ENCODE results near the gene ZXDC. TPM values are rescaled to one million over a fixed set of nuclear protein-coding genes. Genes with fewer than 3 reads are reported as not detected.

The ZXDC gene
- total and polyA plus RNA-seq, 9 of the 15 experiments (the other 6 are each of a cell fraction or from before 2014, with no cell fraction given), result 0.59 to 13.4 (median 7.3) TPM

DNA sequence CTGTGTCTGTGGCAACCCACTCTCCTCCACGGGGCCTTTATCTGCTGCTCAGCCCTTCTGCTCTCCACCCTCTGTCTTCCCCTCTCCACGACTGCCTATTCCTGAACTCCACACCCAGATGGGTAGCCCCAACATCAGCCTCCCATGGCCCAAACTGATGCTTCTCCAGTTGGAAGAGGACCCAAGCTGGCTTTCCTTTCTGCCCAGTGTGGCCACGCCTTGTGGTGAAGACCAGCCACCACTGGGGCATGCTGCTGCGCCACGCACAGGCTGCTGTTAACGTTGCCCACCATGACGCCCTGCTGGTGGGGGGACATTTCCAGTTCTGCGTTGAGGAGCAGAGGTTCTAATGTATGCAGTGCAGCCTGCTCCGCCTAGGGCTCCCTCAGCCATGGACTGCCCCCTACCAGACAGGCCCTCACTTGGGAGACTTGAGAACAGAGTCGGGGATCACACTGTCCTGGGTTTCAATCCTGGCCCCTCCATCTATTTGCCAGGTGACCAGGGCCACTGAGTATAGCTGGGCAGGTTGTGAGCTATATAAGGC lies 54.0 kb downstream of the ZXDC start:
- H3K4me2 ChIP-seq (ENCODE audit: insufficient read depth, low read length), result no peak overlapping the region
- intact Hi-C loops (cut with micrococcal nuclease) (no loop called here), in situ Hi-C loops (cut with MboI) (no loop called here)
- no peak for ATAC-seq
- TF ChIP-seq ZNF3 (CRISPR knock-in tag; IDR thresholded peaks at IDR 0.05), result no peak
- no peak overlapping the region for H3K9ac ChIP-seq (ENCODE audit: insufficient read depth in 1 of 2, low read depth in 2 of 2, low read length in 2 of 2)
- no peak overlapping the region for H2AFZ ChIP-seq (ENCODE audit: low read depth, low read length)
- no peak for FAIRE-seq
- no peaks in the 10 kb centered on the region for H4K20me1 ChIP-seq (replicated peaks; ENCODE audit: control insufficient read depth, insufficient read depth, low read length)
- DNase-seq (ENCODE audit: extremely low read depth in 1 of 4, low spot score in 3 of 4), result no peak
- no peaks in the 10 kb centered on the region for H3K36me3 ChIP-seq (ENCODE audit: control insufficient read depth, insufficient read depth, low read length)
- no peaks in the 10 kb centered on the region for H3K9me1 ChIP-seq (ENCODE audit: control insufficient read depth, insufficient read depth, low read length)
- no peaks in the 10 kb centered on the region for H3K9me3 ChIP-seq (replicated peaks; ENCODE audit: control insufficient read depth, insufficient read depth, low read depth, low read length)
- peaks cover 0 to 6% of the 10 kb centered on the region in 2 experiments; a peak in 3 of 5 replicates for H3K4me1 ChIP-seq (replicated peaks in 1 of 2; ENCODE audit: control insufficient read depth in 2 of 2, insufficient read depth in 2 of 2, low read length in 2 of 2)
- CTCF ChIA-PET (ENCODE audit: low intra/inter-chr PET ratio), result no interaction called here
- no peak overlapping the region for H3K4me3 ChIP-seq
- no TSS peak for BruUV-seq (replicated peaks)
- 29% methylated on average over 4 of the region's 10 CpGs for WGBS (ENCODE audit: insufficient coverage, low coverage, missing lambda C conversion rate)
- no peak overlapping the region for H3K27ac ChIP-seq (ENCODE audit: extremely low read depth, low read depth, low read length)
- POLR2A ChIA-PET, result interaction anchor here (0.6 kb wide), 1 partner anchor 11 kb away, joined by 3 read pairs; no protein-coding TSS in a partner anchor
- no peaks in the 10 kb centered on the region for H3K79me2 ChIP-seq (ENCODE audit: control insufficient read depth, insufficient read depth, low read length)
- H3K27me3 ChIP-seq (ENCODE audit: control insufficient read depth in 2 of 2, insufficient read depth in 2 of 2, low read length in 2 of 2), result peaks cover 0 to 20% of the 10 kb centered on the region in 2 experiments; a peak in 2 of 5 replicates

DNA sequence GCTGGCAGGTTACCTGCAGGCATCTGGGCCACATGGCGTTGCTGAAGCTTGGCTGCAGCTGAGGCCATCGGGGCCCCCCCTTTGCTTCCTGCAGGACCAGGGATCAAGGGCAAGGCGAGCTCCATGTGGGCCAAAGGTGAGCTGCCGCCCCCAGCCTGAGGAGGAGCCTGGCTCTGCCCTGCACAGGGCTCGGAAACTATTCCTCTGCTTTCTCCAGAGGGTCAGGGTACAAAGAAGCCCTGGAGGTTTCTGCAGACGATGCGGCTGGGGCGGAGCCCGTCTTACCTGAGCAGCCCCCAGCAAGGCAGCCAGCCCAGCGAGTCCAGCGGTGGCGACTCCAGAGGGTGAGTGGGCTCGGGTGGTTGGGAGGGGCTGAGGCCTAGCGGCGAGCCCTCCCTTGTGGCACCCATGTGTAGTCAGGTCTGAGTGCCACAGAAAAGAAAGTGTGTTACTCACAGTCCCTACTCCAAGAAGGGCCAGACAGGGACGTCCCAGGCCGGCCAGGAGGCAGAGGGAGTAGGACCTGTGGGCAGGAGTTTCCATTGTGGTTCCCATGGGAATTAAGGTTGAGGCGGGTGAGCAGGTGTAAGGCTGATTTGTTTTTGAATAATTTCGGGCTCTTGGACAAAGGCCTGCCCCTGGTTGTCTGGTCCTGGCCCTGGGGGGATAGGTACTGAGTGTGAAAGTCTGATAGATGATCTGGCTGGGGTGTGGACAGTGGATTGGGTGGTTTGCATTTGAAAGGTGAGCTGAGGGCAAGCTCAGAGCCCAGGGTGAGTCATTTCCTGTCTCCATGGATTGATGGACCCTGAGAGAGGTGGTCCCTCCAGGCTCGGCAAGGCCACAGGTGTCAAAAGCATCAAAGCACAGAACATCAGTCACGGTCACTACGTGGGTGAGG lies 55.6 kb downstream of the ZXDC start:
- H3K4me1 ChIP-seq (replicated peaks in 1 of 2; ENCODE audit: control insufficient read depth in 2 of 2, insufficient read depth in 2 of 2, low read length in 2 of 2), result peaks cover 0 to 12% of the 10 kb centered on the region in 2 experiments; a peak in 3 of 5 replicates
- H3K36me3 ChIP-seq (ENCODE audit: control insufficient read depth, insufficient read depth, low read length), result no peaks in the 10 kb centered on the region
- H3K79me2 ChIP-seq (ENCODE audit: control insufficient read depth, insufficient read depth, low read length), result no peaks in the 10 kb centered on the region
- TF ChIP-seq, protein P1, sequence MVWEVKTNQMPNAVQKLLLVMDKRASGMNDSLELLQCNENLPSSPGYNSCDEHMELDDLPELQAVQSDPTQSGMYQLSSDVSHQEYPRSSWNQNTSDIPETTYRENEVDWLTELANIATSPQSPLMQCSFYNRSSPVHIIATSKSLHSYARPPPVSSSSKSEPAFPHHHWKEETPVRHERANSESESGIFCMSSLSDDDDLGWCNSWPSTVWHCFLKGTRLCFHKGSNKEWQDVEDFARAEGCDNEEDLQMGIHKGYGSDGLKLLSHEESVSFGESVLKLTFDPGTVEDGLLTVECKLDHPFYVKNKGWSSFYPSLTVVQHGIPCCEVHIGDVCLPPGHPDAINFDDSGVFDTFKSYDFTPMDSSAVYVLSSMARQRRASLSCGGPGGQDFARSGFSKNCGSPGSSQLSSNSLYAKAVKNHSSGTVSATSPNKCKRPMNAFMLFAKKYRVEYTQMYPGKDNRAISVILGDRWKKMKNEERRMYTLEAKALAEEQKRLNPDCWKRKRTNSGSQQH (CRISPR knock-in tag; IDR thresholded peaks at IDR 0.05), result no peak
- TF ChIP-seq JUND (IDR thresholded peaks at IDR 0.05; ENCODE audit: borderline replicate concordance, low read depth, low read length) (peak; percentile 28; the same call in 1 of the 2 replicates), JUND (tag; IDR thresholded peaks at IDR 0.05; ENCODE audit: borderline replicate concordance, low read depth, low read length) (no peak; the same call in 2 of the 3 replicates)
- peaks cover 3 to 28% of the 10 kb centered on the region in 2 experiments; a peak in 3 of 5 replicates for H3K27me3 ChIP-seq (ENCODE audit: control insufficient read depth in 2 of 2, insufficient read depth in 2 of 2, low read length in 2 of 2)
- in situ Hi-C loops (cut with MboI), result no loop called here
- no peak overlapping the region for H3K4me2 ChIP-seq (ENCODE audit: insufficient read depth, low read length)
- FAIRE-seq (no peak), DNase-seq (ENCODE audit: extremely low read depth in 1 of 4, low spot score in 3 of 4) (peak in 2 of 4 experiments; percentile 2 to 14), ATAC-seq (peak; percentile 49; the same call in 2 of the 3 replicates)
- H3K4me3 ChIP-seq, result no peak overlapping the region
- no peaks in the 10 kb centered on the region for H4K20me1 ChIP-seq (replicated peaks; ENCODE audit: control insufficient read depth, insufficient read depth, low read length)
- intact Hi-C loops (cut with micrococcal nuclease), result no loop called here
- no peaks in the 10 kb centered on the region for H3K9me1 ChIP-seq (ENCODE audit: control insufficient read depth, insufficient read depth, low read length)
- BruUV-seq (replicated peaks), result no TSS peak
- no peaks in the 10 kb centered on the region for H3K9me3 ChIP-seq (replicated peaks; ENCODE audit: control insufficient read depth, insufficient read depth, low read depth, low read length)
- 11% methylated on average over 11 of the region's 22 CpGs for WGBS (ENCODE audit: insufficient coverage, low coverage, missing lambda C conversion rate)
- H3K9ac ChIP-seq (ENCODE audit: insufficient read depth in 1 of 2, low read depth in 2 of 2, low read length in 2 of 2), result no peak overlapping the region; a peak in 1 of 4 replicates
- ChIA-PET POLR2A (interaction anchor here (0.6 to 0.9 kb wide), 2 partner anchors 14 to 31 kb away, joined by 3 read pairs; no protein-coding TSS in a partner anchor), CTCF (ENCODE audit: low intra/inter-chr PET ratio) (no interaction called here)
- no peak overlapping the region for H2AFZ ChIP-seq (ENCODE audit: low read depth, low read length)
- no peak overlapping the region for H3K27ac ChIP-seq (ENCODE audit: extremely low read depth, low read depth, low read length)
